ENCODE results near the gene RBM5.
"Not testable (repeated sequence)": the region's sequence is repeated elsewhere in the genome, so short reads cannot be mapped to it uniquely, and the experiment has no call there.

The RBM5 gene

GRCh38 chr3:50088725-50089608 is at the start of gene RBM5:
TSS of gene RBM5 (plus strand) at chr3:50088919. CDS start at chr3:50090435, 1,516 bp downstream.
- peak; percentile 79 for DNase-seq

- DNase-seq: no peak
Measured at GRCh38 chr3:50044976-50045375, 43.7 kb upstream of the RBM5 start.

- no peak for DNase-seq
Measured at GRCh38 chr3:50047426-50047825, 41.3 kb upstream of the RBM5 start.

GRCh38 chr3:50050361-50050760 is 38.4 kb upstream of the RBM5 start:
- DNase-seq: no peak

- DNase-seq: no peak
Measured at GRCh38 chr3:50057756-50058155, 31.0 kb upstream of the RBM5 start.

- no peak for DNase-seq
Measured at GRCh38 chr3:50068134-50068533, 20.6 kb upstream of the RBM5 start.

GRCh38 chr3:50078091-50078490 is 10.6 kb upstream of the RBM5 start:
- DNase-seq: no peak

GRCh38 chr3:50078622-50079021 is 10.1 kb upstream of the RBM5 start:
- no peak for DNase-seq

- DNase-seq: not testable (repeated sequence)
Measured at GRCh38 chr3:50084951-50085350, 3.8 kb upstream of the RBM5 start.

GRCh38 chr3:50089609-50089945 is 858 bp downstream of the RBM5 start:
- DNase-seq: no peak

- no peak for DNase-seq
Measured at GRCh38 chr3:50090984-50091383, 2.3 kb downstream of the RBM5 start.

- DNase-seq: no peak
Measured at GRCh38 chr3:50095352-50095998, 6.8 kb downstream of the RBM5 start.

GRCh38 chr3:50100386-50100785 is 11.7 kb downstream of the RBM5 start:
- DNase-seq: no peak

GRCh38 chr3:50100956-50101845 is 12.5 kb downstream of the RBM5 start:
- no peak for DNase-seq

GRCh38 chr3:50102558-50102957 is 13.8 kb downstream of the RBM5 start:
- no peak for DNase-seq

- DNase-seq: no peak
Measured at GRCh38 chr3:50111757-50112156, 23.0 kb downstream of the RBM5 start.

GRCh38 chr3:50112462-50112861 is 23.7 kb downstream of the RBM5 start:
- DNase-seq: no peak

- no peak for DNase-seq
Measured at GRCh38 chr3:50117120-50117519, 28.4 kb downstream of the RBM5 start.

- DNase-seq: no peak
Measured at GRCh38 chr3:50118237-50118636, 29.5 kb downstream of the RBM5 start.

- no peak for DNase-seq
Measured at GRCh38 chr3:50119786-50120185, 31.1 kb downstream of the RBM5 start.

- DNase-seq: no peak
Measured at GRCh38 chr3:50120364-50121071, 31.8 kb downstream of the RBM5 start.

All from DMS 273 treated with DMSO at 0.1 percent for 48 hours (cell line).